Measurements from ENCODE around the gene ENDOU. TPM values are rescaled to one million over a fixed set of nuclear protein-coding genes. Genes with fewer than 3 reads are reported as not detected.

Gene ENDOU
- total RNA-seq, 1 experiment from 2014 or later = not detected

DNA sequence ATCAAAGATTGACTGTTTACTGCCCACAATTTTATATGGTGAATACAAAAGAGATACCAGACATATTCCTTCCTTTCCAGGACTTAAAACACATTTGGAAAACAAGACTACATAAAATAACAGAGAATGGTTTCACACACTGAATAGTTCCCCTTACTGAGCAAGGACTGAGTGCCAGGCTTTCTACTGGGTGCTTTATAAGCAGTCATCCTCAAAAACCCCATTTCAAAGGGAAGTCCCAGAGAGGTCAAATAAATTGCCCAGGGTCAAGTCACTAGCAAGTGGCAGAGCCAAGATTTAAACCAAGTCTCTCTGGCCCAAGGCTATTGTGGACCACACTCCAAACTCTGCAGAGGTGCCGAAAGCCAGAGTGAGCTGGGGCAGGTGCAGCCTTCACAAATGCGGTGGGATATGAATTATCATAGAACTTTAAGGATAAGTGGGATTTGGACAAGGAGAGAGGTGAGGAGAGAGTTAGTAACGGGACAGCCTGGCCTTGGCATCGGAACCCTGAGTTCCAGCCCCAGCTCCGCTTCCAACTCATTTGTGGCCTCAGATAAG lies 10.4 kb downstream of the ENDOU start:
- Histone ChIP-seq H3K36me3 (ENCODE audit: control insufficient read depth in 1 of 2, insufficient read depth in 2 of 2, low read length in 2 of 2) (no peaks in the 10 kb centered on the region), H3K4me3 (replicated peaks in 1 of 2; ENCODE audit: low read depth in 1 of 2, low read length in 2 of 2) (no peak overlapping the region), H3K27ac (ENCODE audit: low read depth, low read length) (no peak overlapping the region), H3K4me2 (ENCODE audit: low read length) (no peak overlapping the region), H3K79me2 (ENCODE audit: insufficient read depth, low read length) (no peaks in the 10 kb centered on the region), H3K4me1 (ENCODE audit: control insufficient read depth in 1 of 2, insufficient read depth in 2 of 2, low read length in 2 of 2) (peaks cover 0 to 7% of the 10 kb centered on the region in 2 experiments; a peak in 1 of 4 replicates), H3K27me3 (ENCODE audit: insufficient read depth, low read length) (no peaks in the 10 kb centered on the region), H2AFZ (ENCODE audit: low read depth, low read length, poor library complexity, severe bottlenecking) (no peak overlapping the region), H4K20me1 (ENCODE audit: insufficient read depth) (no peaks in the 10 kb centered on the region), H3K9me2 (ENCODE audit: insufficient read depth) (no peaks in the 10 kb centered on the region), H3K9ac (ENCODE audit: low read length) (no peak overlapping the region), H3K9me3 (ENCODE audit: control insufficient read depth in 1 of 2, insufficient read depth in 1 of 2, low read depth in 1 of 2, low read length in 2 of 2) (no peaks in the 10 kb centered on the region)
- ChIA-PET CTCF (interaction anchor here (0.6 to 4.4 kb wide), 9 partner anchors 8 to 903 kb away, joined by 3 to 63 read pairs (median 4); partner anchors contain the start of genes ENDOU and RPAP3), POLR2A (no interaction called here), RAD21 (ENCODE audit: low non-redundant PET in 1 of 2, low total read pairs in 2 of 2, uncharacterized antibody in 2 of 2, unreplicated experiment in 2 of 2) (interaction anchor here (0.6 to 2.0 kb wide), 4 partner anchors 26 to 1725 kb away, joined by 3 to 9 read pairs (median 6); partner anchors contain the start of gene SCAF11 (in 1 of the 2))
- ATAC-seq = peak; percentile 30
- no peak for TF ChIP-seq EZH2 (IDR thresholded peaks at IDR 0.05)
- TF ChIP-seq SRF (IDR thresholded peaks at IDR 0.05; ENCODE audit: low read depth) = no peak
- TF ChIP-seq TCF7L2 (IDR thresholded peaks at IDR 0.05; ENCODE audit: borderline replicate concordance, extremely low read depth, insufficient read depth, insufficient read length) = no peak
- TF ChIP-seq, protein P1, sequence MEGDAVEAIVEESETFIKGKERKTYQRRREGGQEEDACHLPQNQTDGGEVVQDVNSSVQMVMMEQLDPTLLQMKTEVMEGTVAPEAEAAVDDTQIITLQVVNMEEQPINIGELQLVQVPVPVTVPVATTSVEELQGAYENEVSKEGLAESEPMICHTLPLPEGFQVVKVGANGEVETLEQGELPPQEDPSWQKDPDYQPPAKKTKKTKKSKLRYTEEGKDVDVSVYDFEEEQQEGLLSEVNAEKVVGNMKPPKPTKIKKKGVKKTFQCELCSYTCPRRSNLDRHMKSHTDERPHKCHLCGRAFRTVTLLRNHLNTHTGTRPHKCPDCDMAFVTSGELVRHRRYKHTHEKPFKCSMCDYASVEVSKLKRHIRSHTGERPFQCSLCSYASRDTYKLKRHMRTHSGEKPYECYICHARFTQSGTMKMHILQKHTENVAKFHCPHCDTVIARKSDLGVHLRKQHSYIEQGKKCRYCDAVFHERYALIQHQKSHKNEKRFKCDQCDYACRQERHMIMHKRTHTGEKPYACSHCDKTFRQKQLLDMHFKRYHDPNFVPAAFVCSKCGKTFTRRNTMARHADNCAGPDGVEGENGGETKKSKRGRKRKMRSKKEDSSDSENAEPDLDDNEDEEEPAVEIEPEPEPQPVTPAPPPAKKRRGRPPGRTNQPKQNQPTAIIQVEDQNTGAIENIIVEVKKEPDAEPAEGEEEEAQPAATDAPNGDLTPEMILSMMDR (IDR thresholded peaks at IDR 0.05 in 2 of 3, conservative IDR thresholded peaks at IDR 0.05 in 1 of 3; ENCODE audit: borderline replicate concordance in 1 of 3, insufficient read depth in 1 of 3, low read depth in 2 of 3, low read length in 2 of 3) = no peak
- TF ChIP-seq RAD21 (IDR thresholded peaks at IDR 0.05; ENCODE audit: low read depth) = no peak
- DNase-seq (ENCODE audit: low read depth, low spot score) = no peak
- no TSS peak for BruUV-seq (replicated peaks)
- intact Hi-C loops (cut with micrococcal nuclease) = loop anchor here (1.0 to 10.0 kb wide), 5 partner anchors 52 to 450 kb away; no protein-coding TSS in a partner anchor

DNA sequence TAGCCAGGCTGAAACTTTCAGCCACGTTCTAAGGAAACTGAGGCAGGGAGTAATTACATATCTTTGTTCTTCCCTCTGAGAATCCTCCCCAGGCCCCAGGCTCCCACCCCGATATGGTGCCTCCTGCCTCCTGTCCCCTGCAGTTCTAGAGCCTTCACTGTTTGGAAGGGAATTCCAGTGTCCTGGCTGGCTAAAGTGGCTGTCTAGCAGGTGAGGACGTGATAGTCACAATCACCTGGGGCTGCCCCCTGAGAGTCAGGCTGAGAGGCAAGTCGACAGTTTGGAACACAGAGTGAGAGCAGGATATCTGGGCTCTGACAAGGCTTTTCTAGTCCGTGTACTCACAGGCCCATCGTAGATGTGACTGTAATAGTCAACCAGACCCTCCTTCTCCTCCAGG lies 13.1 kb downstream of the ENDOU start:
- H3K9ac ChIP-seq (ENCODE audit: low read length) = no peak overlapping the region

More for the DNA sequence above, 13.1 kb downstream of the ENDOU start:
- TF ChIP-seq, protein P1 (IDR thresholded peaks at IDR 0.05 in 2 of 3, conservative IDR thresholded peaks at IDR 0.05 in 1 of 3; ENCODE audit: borderline replicate concordance in 1 of 3, insufficient read depth in 1 of 3, low read depth in 2 of 3, low read length in 2 of 3) = no peak
- TF ChIP-seq, protein P2, sequence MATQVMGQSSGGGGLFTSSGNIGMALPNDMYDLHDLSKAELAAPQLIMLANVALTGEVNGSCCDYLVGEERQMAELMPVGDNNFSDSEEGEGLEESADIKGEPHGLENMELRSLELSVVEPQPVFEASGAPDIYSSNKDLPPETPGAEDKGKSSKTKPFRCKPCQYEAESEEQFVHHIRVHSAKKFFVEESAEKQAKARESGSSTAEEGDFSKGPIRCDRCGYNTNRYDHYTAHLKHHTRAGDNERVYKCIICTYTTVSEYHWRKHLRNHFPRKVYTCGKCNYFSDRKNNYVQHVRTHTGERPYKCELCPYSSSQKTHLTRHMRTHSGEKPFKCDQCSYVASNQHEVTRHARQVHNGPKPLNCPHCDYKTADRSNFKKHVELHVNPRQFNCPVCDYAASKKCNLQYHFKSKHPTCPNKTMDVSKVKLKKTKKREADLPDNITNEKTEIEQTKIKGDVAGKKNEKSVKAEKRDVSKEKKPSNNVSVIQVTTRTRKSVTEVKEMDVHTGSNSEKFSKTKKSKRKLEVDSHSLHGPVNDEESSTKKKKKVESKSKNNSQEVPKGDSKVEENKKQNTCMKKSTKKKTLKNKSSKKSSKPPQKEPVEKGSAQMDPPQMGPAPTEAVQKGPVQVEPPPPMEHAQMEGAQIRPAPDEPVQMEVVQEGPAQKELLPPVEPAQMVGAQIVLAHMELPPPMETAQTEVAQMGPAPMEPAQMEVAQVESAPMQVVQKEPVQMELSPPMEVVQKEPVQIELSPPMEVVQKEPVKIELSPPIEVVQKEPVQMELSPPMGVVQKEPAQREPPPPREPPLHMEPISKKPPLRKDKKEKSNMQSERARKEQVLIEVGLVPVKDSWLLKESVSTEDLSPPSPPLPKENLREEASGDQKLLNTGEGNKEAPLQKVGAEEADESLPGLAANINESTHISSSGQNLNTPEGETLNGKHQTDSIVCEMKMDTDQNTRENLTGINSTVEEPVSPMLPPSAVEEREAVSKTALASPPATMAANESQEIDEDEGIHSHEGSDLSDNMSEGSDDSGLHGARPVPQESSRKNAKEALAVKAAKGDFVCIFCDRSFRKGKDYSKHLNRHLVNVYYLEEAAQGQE (IDR thresholded peaks at IDR 0.05; ENCODE audit: low read depth) = no peak
- TF ChIP-seq POLR2AphosphoS5 (IDR thresholded peaks at IDR 0.05; ENCODE audit: low read depth, low read length) = no peak
- TF ChIP-seq, protein P3, sequence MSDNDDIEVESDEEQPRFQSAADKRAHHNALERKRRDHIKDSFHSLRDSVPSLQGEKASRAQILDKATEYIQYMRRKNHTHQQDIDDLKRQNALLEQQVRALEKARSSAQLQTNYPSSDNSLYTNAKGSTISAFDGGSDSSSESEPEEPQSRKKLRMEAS (IDR thresholded peaks at IDR 0.05) = no peak
- TF ChIP-seq ELF1 (IDR thresholded peaks at IDR 0.05; ENCODE audit: borderline replicate concordance, low read depth) = no peak
- TF ChIP-seq TCF7L2 (IDR thresholded peaks at IDR 0.05; ENCODE audit: borderline replicate concordance, extremely low read depth, insufficient read depth, insufficient read length) = no peak
- ChIA-PET RAD21 (ENCODE audit: low non-redundant PET in 1 of 2, low total read pairs in 2 of 2, uncharacterized antibody in 2 of 2, unreplicated experiment in 2 of 2) (no interaction called here), POLR2A (no interaction called here), CTCF (no interaction called here)
- Histone ChIP-seq H4K20me1 (ENCODE audit: insufficient read depth) (no peaks in the 10 kb centered on the region), H3K9me2 (ENCODE audit: insufficient read depth) (no peaks in the 10 kb centered on the region), H3K27me3 (ENCODE audit: insufficient read depth, low read length) (no peaks in the 10 kb centered on the region), H3K4me3 (replicated peaks in 1 of 2; ENCODE audit: low read depth in 1 of 2, low read length in 2 of 2) (no peak overlapping the region), H2AFZ (ENCODE audit: low read depth, low read length, poor library complexity, severe bottlenecking) (no peak overlapping the region), H3K4me2 (ENCODE audit: low read length) (no peak overlapping the region), H3K4me1 (ENCODE audit: control insufficient read depth in 1 of 2, insufficient read depth in 2 of 2, low read length in 2 of 2) (no peaks in the 10 kb centered on the region), H3K79me2 (ENCODE audit: insufficient read depth, low read length) (no peaks in the 10 kb centered on the region), H3K27ac (ENCODE audit: low read depth, low read length) (no peak overlapping the region), H3K36me3 (ENCODE audit: control insufficient read depth in 1 of 2, insufficient read depth in 2 of 2, low read length in 2 of 2) (no peaks in the 10 kb centered on the region), H3K9me3 (ENCODE audit: control insufficient read depth in 1 of 2, insufficient read depth in 1 of 2, low read depth in 1 of 2, low read length in 2 of 2) (no peaks in the 10 kb centered on the region)
- ATAC-seq (no peak), DNase-seq (ENCODE audit: low read depth, low spot score) (no peak)
- intact Hi-C loops (cut with micrococcal nuclease) = loop anchor here (10.0 kb wide), 1 partner anchor 453 kb away; no protein-coding TSS in a partner anchor
- no TSS peak for BruUV-seq (replicated peaks)
